HG03565 (cell line): Measurements from ENCODE around the gene TK2.
"Not testable (repeated sequence)": the region's sequence is repeated elsewhere in the genome, so short reads cannot be mapped to it uniquely, and the experiment has no call there.

ENCODE experiments used
- ATAC-seq: cut with Tn5 transposase; IDR thresholded peaks from one replicate; pipeline ENCODE4 v1.9.1; 2021; ENCODE audit warnings: mild to moderate bottlenecking, moderate library complexity; ENCODE audit not compliant: unreplicated experiment

TK2 gene

DNA sequence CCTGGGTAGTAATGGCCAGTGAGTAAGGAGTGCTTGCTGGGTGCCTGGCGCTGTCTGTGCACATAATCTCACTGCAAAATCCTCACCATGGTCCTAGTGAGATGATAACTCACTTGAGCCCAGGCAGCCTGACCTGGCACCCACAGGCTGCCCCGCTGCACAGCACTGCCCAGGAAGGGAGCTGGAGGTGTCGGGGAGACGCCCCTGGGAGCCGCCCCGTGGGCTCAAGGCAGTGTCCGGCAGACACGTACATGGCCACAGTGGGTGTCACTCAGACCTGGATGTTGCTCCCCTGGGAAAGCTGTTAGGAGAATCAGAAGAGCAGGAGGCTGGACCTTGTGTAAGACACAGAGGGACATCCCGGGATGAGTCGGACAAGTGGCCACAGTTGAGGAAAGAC is 78.7 kb downstream of the TK2 start:
- ATAC-seq = no peak

DNA sequence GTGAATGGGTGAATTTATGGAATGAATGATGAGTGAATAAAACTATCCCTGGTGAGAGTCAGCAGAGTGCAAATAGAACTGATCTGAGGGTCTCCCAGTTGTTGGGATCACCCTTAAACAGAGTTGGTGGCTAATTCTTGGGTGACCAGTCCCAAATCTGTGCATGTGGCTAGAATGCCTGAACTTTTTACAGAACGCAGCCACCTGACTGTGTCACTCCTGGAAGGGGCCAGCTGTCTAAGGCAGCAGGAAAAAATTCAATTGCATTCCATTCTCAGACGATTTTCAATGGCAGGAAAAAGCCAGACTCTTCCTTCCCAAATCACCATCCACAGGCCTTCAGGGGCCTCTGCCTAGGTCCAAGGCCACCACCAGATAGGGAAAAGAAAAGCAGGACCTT is 79.4 kb downstream of the TK2 start:
- no peak for ATAC-seq

DNA sequence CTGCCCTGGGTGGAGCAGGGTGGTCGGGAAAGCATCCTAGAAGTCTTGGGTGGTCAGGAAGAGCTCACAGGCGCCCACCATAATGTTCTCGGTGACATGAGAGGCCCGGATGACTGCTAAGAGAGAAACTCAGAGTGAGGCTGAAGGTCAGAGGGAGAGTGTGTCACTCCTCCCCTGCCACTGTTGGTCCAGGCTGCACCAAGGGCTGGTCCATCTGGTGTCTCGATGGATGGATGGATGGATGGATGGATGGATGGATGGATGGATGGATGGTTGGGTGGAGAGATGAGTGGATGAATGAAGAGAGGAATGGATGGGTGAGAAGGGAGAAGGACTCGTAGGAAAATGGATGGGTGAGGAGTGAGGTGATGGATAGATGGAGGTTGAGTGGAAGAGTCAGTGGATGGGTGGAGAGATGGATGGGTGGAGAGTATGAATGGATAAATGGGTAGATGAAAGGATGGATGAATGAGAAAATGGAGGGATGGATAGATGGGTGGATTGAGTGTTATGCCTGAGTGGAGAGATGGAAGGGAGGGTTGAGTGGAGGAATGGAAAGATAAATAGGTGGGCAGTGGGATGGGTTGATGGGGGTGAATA is 79.9 kb downstream of the TK2 start:
- no peak for ATAC-seq

DNA sequence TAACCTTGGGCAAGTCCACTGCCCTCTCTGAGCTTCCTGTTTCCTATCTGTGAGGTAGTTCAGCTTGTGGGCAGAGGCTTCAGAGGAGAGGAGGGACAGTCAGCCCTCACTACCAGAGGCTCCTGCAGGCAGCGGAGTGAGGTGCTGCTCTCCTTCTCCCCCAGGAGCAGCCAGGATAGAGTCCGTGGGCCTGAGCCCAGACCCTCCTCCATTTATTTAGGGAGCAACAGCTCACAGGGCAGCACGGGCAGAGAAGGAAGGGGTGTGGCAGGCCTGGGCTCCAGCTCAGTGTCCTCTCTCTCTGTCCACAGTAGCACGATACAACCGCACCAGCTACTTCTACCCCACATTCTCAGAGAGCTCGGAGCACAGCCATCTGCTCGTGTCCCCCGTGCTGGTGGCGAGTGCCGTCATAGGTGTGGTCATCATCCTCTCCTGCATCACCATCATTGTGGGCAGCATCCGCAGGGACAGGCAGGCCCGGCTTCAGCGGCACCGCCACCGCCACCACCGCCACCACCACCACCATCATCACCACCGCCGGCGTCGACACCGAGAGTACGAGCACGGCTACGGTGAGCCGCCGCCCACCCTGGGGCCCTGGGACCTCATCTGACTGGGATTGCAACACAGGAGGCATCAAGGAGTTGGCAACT is 80.5 kb downstream of the TK2 start:
- ATAC-seq = no peak

DNA sequence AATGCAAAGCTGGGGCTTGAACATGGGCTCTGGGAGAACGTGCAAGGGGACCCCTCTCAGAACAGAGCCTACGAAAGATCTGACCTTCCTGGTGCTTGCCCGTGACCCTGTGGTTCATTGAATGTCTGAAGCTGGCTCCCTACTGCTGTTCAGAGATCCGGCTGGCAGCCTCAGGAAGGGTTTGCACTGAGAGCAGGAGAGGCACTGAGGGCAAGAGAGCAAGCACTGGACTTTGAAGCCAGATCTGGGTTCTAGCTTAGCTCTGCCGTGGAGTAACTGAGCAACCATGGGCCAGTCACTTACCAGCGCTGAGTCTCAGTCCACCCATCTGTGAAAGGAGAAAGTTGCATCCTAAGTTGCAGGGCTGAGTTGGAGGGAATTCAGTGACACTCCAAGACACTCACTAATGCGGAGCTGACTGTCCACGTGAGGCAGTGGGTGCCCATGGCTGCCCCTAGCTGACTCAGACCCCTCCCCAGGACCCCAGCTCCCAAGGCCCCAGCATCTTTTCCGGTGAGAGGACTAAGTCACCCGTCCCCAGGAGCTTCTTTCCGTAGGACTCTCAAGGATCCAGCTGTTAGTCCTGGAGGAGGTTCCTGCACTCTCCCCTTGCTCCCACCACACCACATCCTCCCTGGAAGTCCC is 81.5 kb downstream of the TK2 start:
- no peak for ATAC-seq

DNA sequence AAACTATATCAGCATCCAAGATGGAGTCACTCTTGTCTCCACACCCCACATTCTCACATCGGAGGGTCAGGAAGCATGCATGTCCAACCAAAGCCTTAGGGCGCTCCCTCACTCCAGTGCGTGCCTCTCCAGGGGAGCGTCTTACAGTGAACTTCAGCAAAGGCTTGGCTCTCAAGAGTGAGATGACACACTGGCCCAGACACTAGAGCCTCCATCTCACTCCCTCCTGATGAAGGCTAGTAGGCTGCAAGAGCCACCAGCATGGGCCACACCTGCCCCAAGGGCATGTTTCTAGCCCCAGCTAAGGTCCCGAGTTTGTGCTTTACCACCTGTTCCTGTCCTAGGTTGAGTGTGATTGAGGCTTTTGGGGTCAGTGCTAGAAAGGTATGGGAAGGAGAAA is 82.3 kb downstream of the TK2 start:
- no peak for ATAC-seq

DNA sequence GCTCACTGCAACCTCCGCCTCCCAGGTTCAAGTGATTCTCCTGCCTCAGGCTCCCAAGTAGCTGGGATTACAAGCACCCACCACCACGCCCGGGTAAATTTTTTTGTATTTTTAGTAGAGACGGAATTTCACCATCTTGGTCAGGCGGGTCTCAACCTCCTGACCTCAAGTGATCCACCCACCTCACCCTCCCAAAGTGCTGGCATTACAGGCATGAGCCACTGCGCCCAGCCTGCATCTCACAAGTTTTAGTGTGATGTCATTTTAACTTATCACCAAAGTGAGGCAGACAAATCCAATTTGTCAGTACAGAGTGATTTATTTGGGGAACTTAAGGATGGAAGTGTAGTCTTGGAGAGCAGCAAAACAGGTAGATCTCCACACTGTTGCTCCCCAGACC is 83.3 kb downstream of the TK2 start:
- ATAC-seq = not testable (repeated sequence)

DNA sequence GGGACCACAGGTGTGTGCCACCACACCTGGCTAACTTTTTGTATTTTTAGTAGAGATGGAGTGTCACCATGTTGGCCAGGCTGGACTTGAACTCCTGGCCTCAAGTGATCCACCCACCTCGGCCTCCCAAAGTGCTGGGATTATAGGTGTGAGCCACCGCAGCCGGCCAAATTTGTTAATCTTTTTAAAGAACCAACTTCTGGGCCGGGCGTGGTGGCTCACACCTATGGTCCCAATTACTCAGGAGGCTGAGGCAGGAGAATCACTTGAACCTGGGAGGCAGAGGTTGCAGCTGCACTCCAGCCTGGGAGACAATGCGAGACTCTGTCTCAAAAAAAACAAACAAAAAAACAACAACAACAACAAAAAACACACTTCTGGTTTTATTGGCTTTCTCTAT is 84.0 kb downstream of the TK2 start:
- not testable (repeated sequence) for ATAC-seq

DNA sequence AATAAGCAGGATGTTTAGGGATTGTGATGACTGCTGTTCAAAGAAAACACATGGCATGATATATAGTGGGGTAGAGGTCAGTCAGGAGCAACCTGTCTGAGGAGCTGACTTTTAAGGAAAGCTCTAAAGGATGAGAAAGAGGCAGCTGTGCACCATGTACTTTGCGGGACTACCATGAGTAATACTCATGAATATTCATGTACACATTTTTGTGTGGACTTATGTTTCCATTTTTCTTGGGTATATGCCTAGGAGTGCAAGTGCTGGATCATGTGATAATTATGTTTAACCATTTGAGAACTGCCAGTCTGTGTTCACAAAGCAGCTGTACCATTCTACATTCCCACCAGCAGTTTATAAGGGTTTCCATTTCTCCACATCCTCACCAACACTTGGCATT is 87.0 kb downstream of the TK2 start:
- ATAC-seq = no peak

DNA sequence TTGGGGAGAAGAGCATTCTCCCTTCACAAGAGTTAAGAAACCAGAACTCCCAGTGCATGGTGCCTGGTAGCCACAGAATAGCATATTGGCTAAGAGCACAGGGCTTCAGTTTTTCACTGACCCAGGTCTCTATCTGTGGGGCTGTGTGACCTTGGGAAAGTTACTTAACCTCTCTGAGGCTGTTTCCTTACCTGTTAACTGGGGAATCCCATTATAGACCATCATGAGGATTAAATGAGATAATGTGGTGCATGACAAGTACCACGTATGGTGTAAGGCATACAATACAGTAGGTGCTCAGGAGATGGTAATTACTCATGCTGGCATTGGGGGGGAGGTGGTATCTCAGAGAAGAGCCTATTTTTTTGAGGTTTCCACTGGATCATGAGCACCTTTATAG is 89.2 kb downstream of the TK2 start:
- no peak for ATAC-seq

DNA sequence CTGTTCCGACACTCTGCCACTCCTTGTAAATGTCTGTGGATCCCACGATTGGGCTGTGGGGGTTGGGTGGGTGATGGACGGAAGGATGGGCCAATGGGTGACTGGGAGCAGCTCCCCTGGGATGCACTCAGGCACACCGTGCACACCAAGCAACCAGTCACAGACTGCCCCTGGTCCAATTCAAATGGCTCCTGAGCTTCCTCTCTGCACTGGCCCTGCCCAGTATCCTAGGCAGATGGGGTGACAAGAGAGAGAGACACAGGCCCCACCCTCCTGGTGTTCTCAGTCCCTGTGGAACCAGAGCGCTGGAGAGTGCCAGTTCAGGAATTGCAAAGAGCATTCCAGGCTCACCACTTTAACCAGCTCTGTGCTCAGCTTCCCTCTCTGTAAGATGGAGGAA is 90.0 kb downstream of the TK2 start:
- ATAC-seq = no peak

DNA sequence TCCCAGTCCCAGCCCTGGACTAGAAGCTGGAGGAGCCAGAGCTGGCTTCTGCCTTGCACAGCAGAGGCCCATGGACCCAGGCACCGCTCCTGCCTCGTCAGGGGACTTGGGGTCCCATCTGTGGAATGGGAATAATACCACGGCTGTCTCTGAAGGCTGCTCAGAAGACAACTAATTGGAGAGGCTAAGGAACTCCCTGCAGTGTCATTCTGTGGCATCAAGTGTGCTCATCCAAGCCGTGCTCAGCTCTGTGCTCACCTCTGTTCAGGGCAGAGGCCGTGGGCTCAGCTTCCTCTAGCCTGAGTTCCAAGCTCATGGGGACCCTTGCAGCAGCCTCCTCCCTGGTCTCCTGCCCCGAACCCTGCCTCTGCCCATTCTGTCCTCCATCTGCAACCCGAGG is 91.1 kb downstream of the TK2 start:
- no peak for ATAC-seq

DNA sequence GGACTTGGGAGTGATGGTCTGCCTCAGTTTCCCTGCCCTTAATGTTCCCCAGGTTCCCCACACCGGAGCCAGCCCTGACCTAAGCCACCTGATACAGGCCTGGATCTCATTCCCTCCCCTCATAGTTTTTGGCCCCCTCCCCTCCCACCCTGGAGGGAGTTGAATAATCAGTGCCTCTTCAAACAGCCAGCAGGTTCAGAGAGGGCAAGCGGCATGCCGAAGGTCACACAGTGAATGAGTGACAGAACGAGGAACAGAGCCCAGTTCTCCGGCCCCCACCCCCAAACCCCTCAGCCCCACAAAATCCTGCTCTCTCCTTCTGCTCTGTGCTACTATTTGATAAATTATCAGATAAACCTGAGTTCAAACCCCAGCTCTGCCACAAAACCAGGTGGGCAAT is 91.6 kb downstream of the TK2 start:
- no peak for ATAC-seq
